ENCODE results near the gene ACSL6.

ACSL6 gene

GRCh38 chr5:131966551-131966950 is 44.9 kb downstream of the ACSL6 start:
- H3K4me3 ChIP-seq (ENCODE audit: low read length): no peak overlapping the region
- H3K9ac ChIP-seq (ENCODE audit: low read length): no peak overlapping the region
- no peaks in the 10 kb centered on the region for H3K36me3 ChIP-seq (ENCODE audit: control insufficient read depth, insufficient read depth, low read length, severe bottlenecking)
- no peak for DNase-seq (ENCODE audit: low read depth)
- H3K9me3 ChIP-seq (ENCODE audit: control insufficient read depth, low read length): no peaks in the 10 kb centered on the region
- H3K27me3 ChIP-seq (replicated peaks; ENCODE audit: control insufficient read depth, insufficient read depth, low read length): no peaks in the 10 kb centered on the region
- no peaks in the 10 kb centered on the region for H3K4me1 ChIP-seq (ENCODE audit: control insufficient read depth, insufficient read depth, low read length)

GRCh38 chr5:131965826-131966415 is 45.5 kb downstream of the ACSL6 start:
- H3K4me1 ChIP-seq (ENCODE audit: control insufficient read depth, insufficient read depth, low read length): no peaks in the 10 kb centered on the region
- no peaks in the 10 kb centered on the region for H3K27me3 ChIP-seq (replicated peaks; ENCODE audit: control insufficient read depth, insufficient read depth, low read length)
- H3K36me3 ChIP-seq (ENCODE audit: control insufficient read depth, insufficient read depth, low read length, severe bottlenecking): no peaks in the 10 kb centered on the region
- no peak for DNase-seq (ENCODE audit: low read depth)
- H3K9me3 ChIP-seq (ENCODE audit: control insufficient read depth, low read length): no peaks in the 10 kb centered on the region
- no peak overlapping the region for H3K9ac ChIP-seq (ENCODE audit: low read length)
- H3K4me3 ChIP-seq (ENCODE audit: low read length): no peak overlapping the region

- no peak overlapping the region for H3K9ac ChIP-seq (ENCODE audit: low read length)
- H3K9me3 ChIP-seq (ENCODE audit: control insufficient read depth, low read length): no peaks in the 10 kb centered on the region
- H3K36me3 ChIP-seq (ENCODE audit: control insufficient read depth, insufficient read depth, low read length, severe bottlenecking): no peaks in the 10 kb centered on the region
- no peaks in the 10 kb centered on the region for H3K27me3 ChIP-seq (replicated peaks; ENCODE audit: control insufficient read depth, insufficient read depth, low read length)
- no peak for DNase-seq (ENCODE audit: low read depth)
- H3K4me3 ChIP-seq (ENCODE audit: low read length): no peak overlapping the region
- no peaks in the 10 kb centered on the region for H3K4me1 ChIP-seq (ENCODE audit: control insufficient read depth, insufficient read depth, low read length)
These were observed 51.6 kb downstream of the ACSL6 start for GRCh38 chr5:131959906-131960305.

- Histone ChIP-seq H3K27me3 (replicated peaks; ENCODE audit: control insufficient read depth, insufficient read depth, low read length) (no peaks in the 10 kb centered on the region), H3K36me3 (ENCODE audit: control insufficient read depth, insufficient read depth, low read length, severe bottlenecking) (no peaks in the 10 kb centered on the region), H3K4me1 (ENCODE audit: control insufficient read depth, insufficient read depth, low read length) (no peaks in the 10 kb centered on the region), H3K9me3 (ENCODE audit: control insufficient read depth, low read length) (no peaks in the 10 kb centered on the region), H3K9ac (ENCODE audit: low read length) (no peak overlapping the region), H3K4me3 (ENCODE audit: low read length) (no peak overlapping the region)
- no peak for DNase-seq (ENCODE audit: low read depth)
These were observed 52.3 kb downstream of the ACSL6 start for GRCh38 chr5:131959136-131959535.

GRCh38 chr5:131957721-131958441 is 53.6 kb downstream of the ACSL6 start:
- Histone ChIP-seq H3K9ac (ENCODE audit: low read length) (no peak overlapping the region), H3K4me3 (ENCODE audit: low read length) (no peak overlapping the region), H3K27me3 (replicated peaks; ENCODE audit: control insufficient read depth, insufficient read depth, low read length) (no peaks in the 10 kb centered on the region), H3K36me3 (ENCODE audit: control insufficient read depth, insufficient read depth, low read length, severe bottlenecking) (no peaks in the 10 kb centered on the region), H3K9me3 (ENCODE audit: control insufficient read depth, low read length) (no peaks in the 10 kb centered on the region), H3K4me1 (ENCODE audit: control insufficient read depth, insufficient read depth, low read length) (no peaks in the 10 kb centered on the region)
- no peak for DNase-seq (ENCODE audit: low read depth)

- Histone ChIP-seq H3K27me3 (replicated peaks; ENCODE audit: control insufficient read depth, insufficient read depth, low read length) (no peaks in the 10 kb centered on the region), H3K4me1 (ENCODE audit: control insufficient read depth, insufficient read depth, low read length) (no peaks in the 10 kb centered on the region), H3K4me3 (ENCODE audit: low read length) (no peak overlapping the region), H3K36me3 (ENCODE audit: control insufficient read depth, insufficient read depth, low read length, severe bottlenecking) (no peaks in the 10 kb centered on the region), H3K9ac (ENCODE audit: low read length) (no peak overlapping the region), H3K9me3 (ENCODE audit: control insufficient read depth, low read length) (no peaks in the 10 kb centered on the region)
- DNase-seq (ENCODE audit: low read depth): no peak
These were observed 57.5 kb downstream of the ACSL6 start for GRCh38 chr5:131953969-131954368.

GRCh38 chr5:131952301-131952857 is 59.1 kb downstream of the ACSL6 start:
- H3K36me3 ChIP-seq (ENCODE audit: control insufficient read depth, insufficient read depth, low read length, severe bottlenecking): no peaks in the 10 kb centered on the region
- no peak overlapping the region for H3K9ac ChIP-seq (ENCODE audit: low read length)
- H3K4me1 ChIP-seq (ENCODE audit: control insufficient read depth, insufficient read depth, low read length): no peaks in the 10 kb centered on the region
- no peaks in the 10 kb centered on the region for H3K27me3 ChIP-seq (replicated peaks; ENCODE audit: control insufficient read depth, insufficient read depth, low read length)
- H3K9me3 ChIP-seq (ENCODE audit: control insufficient read depth, low read length): no peaks in the 10 kb centered on the region
- no peak overlapping the region for H3K4me3 ChIP-seq (ENCODE audit: low read length)
- DNase-seq (ENCODE audit: low read depth): peak; percentile 24

GRCh38 chr5:131950706-131951105 is 60.8 kb downstream of the ACSL6 start:
- H3K9me3 ChIP-seq (ENCODE audit: control insufficient read depth, low read length): no peaks in the 10 kb centered on the region
- H3K9ac ChIP-seq (ENCODE audit: low read length): no peak overlapping the region
- DNase-seq (ENCODE audit: low read depth): no peak
- H3K4me3 ChIP-seq (ENCODE audit: low read length): no peak overlapping the region
- H3K27me3 ChIP-seq (replicated peaks; ENCODE audit: control insufficient read depth, insufficient read depth, low read length): no peaks in the 10 kb centered on the region
- H3K4me1 ChIP-seq (ENCODE audit: control insufficient read depth, insufficient read depth, low read length): no peaks in the 10 kb centered on the region
- no peaks in the 10 kb centered on the region for H3K36me3 ChIP-seq (ENCODE audit: control insufficient read depth, insufficient read depth, low read length, severe bottlenecking)

GRCh38 chr5:131947445-131947844 is 64.0 kb downstream of the ACSL6 start:
- Histone ChIP-seq H3K9me3 (ENCODE audit: control insufficient read depth, low read length) (no peaks in the 10 kb centered on the region), H3K4me1 (ENCODE audit: control insufficient read depth, insufficient read depth, low read length) (no peaks in the 10 kb centered on the region), H3K4me3 (ENCODE audit: low read length) (no peak overlapping the region), H3K36me3 (ENCODE audit: control insufficient read depth, insufficient read depth, low read length, severe bottlenecking) (no peaks in the 10 kb centered on the region), H3K27me3 (replicated peaks; ENCODE audit: control insufficient read depth, insufficient read depth, low read length) (no peaks in the 10 kb centered on the region), H3K9ac (ENCODE audit: low read length) (no peak overlapping the region)
- DNase-seq (ENCODE audit: low read depth): no peak

- H3K36me3 ChIP-seq (ENCODE audit: control insufficient read depth, insufficient read depth, low read length, severe bottlenecking): no peaks in the 10 kb centered on the region
- H3K4me1 ChIP-seq (ENCODE audit: control insufficient read depth, insufficient read depth, low read length): no peaks in the 10 kb centered on the region
- no peak for DNase-seq (ENCODE audit: low read depth)
- H3K9ac ChIP-seq (ENCODE audit: low read length): no peak within 1 kb of the TSS
- no peaks in the 10 kb centered on the region for H3K9me3 ChIP-seq (ENCODE audit: control insufficient read depth, low read length)
- no peak within 1 kb of the TSS for H3K4me3 ChIP-seq (ENCODE audit: low read length)
- H3K27me3 ChIP-seq (replicated peaks; ENCODE audit: control insufficient read depth, insufficient read depth, low read length): no peaks in the 10 kb centered on the region
These were observed 65.8 kb downstream of the ACSL6 start, which contains the start of gene MEIKIN for GRCh38 chr5:131945551-131946168. MEIKIN (minus strand) TSS chr5:131945663; CDS start chr5:131945505, 158 bp downstream.

- no peak overlapping the region for H3K4me3 ChIP-seq (ENCODE audit: low read length)
These were observed 66.5 kb downstream of the ACSL6 start for GRCh38 chr5:131944702-131945550.

More at GRCh38 chr5:131944702-131945550, 66.5 kb downstream of the ACSL6 start:
- H3K9me3 ChIP-seq (ENCODE audit: control insufficient read depth, low read length): no peaks in the 10 kb centered on the region
- H3K27me3 ChIP-seq (replicated peaks; ENCODE audit: control insufficient read depth, insufficient read depth, low read length): no peaks in the 10 kb centered on the region
- no peaks in the 10 kb centered on the region for H3K36me3 ChIP-seq (ENCODE audit: control insufficient read depth, insufficient read depth, low read length, severe bottlenecking)
- H3K9ac ChIP-seq (ENCODE audit: low read length): no peak overlapping the region
- no peak for DNase-seq (ENCODE audit: low read depth)
- no peaks in the 10 kb centered on the region for H3K4me1 ChIP-seq (ENCODE audit: control insufficient read depth, insufficient read depth, low read length)
